Left cardiac atrium (tissue), 4 donors: ENCODE measurements around the gene SND1. TPM values are rescaled to one million over a fixed set of nuclear protein-coding genes. Genes with fewer than 3 reads are reported as not detected.

Experiments
- ATAC-seq, 2 donors: fragments of 200-7000 bp; cut with Tn5 transposase; one replicate each; pipeline ENCODE4 v1.9.1; 2020; ENCODE audit warnings: mild to moderate bottlenecking in 2 of 2, moderate library complexity in 2 of 2
- DNase-seq: peaks from one replicate; pipeline ENCODE4 v3.0.0-alpha.2; 2020
- intact Hi-C, 2 donors: fragments of 100-400 bp; cut with DNase I; formaldehyde crosslinking; loops; one replicate each; pipeline versions ENCODE4 v1.14.1 to v1.15.1; 2022 to 2023
- total RNA-seq, 2 donors: library from RNA; stranded (reverse); fragmentation: NEBNext Ultra II Directional; extraction: Animal tissue kit (Norgen Biotek cat#: 25700); gene quantifications; one replicate each; pipeline ENCODE4 v1.2.1, GENCODE V29; 2021
- donor health status: DM: no; HTN: yes; CAD: no.
- donor health status: DM: no; HTN: yes; CAD: no; lungs with severe emphysema.
- donor health status: DM: yes; HTN: yes; CAD: no.
- donor health status: Dilated cardiomyopathy.

The SND1 gene
- total RNA-seq, 2 donors from 2014 or later: 91.8 to 111 TPM

- DNase-seq (no peak), ATAC-seq (no peak)
- intact Hi-C loops: no loop called here
Measured at GRCh38 chr7:127903892-127904669, 252.1 kb downstream of the SND1 start.

- DNase-seq: no peak
- intact Hi-C loops: no loop called here
- no peak for ATAC-seq
Measured at GRCh38 chr7:127904670-127904985, 252.6 kb downstream of the SND1 start.

DNA sequence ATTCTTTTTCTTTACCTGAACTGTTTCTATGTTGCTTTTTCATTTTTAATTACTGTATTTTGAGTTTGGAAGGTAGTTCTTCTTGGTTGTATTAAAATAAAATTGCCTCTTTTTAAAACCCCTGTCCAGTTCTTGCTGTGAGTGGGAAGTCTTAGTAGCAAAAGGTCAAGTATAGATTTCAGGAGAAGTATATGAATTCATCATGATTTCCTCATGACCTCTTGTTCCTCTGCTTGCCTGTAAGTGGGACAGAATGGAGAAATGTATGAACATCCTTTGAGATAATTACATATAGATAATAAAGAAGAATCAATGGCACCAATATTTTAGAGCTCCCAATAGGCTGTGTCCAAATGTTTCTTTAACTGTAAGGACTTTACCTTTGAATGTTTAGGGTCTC is 253.0 kb downstream of the SND1 start:
- intact Hi-C loops: no loop called here
- no peak for ATAC-seq
- no peak for DNase-seq

- no peak for ATAC-seq
- intact Hi-C loops: no loop called here
- no peak for DNase-seq
Measured at GRCh38 chr7:127905491-127906330, 253.7 kb downstream of the SND1 start.

GRCh38 chr7:127907110-127908040 is 255.4 kb downstream of the SND1 start:
- DNase-seq (no peak), ATAC-seq (no peak)
- intact Hi-C loops: no loop called here

- DNase-seq (no peak), ATAC-seq (no peak)
- intact Hi-C loops: no loop called here
Measured at GRCh38 chr7:127908430-127909258, 256.6 kb downstream of the SND1 start.

- ATAC-seq (no peak), DNase-seq (no peak)
- intact Hi-C loops: no loop called here
Measured at GRCh38 chr7:127909424-127910152, 257.6 kb downstream of the SND1 start.

- intact Hi-C loops: no loop called here
- DNase-seq (no peak), ATAC-seq (no peak)
Measured at GRCh38 chr7:127910670-127911069, 258.7 kb downstream of the SND1 start.

- intact Hi-C loops: no loop called here
- DNase-seq (no peak), ATAC-seq (no peak)
Measured at GRCh38 chr7:127911968-127912511, 260.0 kb downstream of the SND1 start.

DNA sequence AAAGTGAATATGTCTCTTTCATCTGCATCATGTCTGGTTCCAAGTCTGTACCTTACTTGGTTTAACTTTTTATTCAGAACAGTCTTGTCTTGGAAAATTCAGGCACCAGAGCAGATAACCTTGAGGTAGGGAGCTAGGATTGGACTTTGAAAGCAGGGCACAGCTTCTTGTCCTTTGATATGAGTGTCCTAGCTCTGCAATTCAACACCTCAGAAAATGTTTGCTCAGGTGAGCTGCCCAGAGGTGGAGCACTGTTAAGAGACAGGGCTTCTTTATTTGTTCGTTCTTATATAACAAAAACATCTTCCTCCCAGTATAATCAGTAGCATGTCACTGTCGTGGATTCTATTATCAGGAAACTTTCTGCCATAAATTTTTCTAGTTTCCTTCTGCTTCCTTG is 260.9 kb downstream of the SND1 start:
- DNase-seq (no peak), ATAC-seq (no peak)
- intact Hi-C loops: no loop called here

DNA sequence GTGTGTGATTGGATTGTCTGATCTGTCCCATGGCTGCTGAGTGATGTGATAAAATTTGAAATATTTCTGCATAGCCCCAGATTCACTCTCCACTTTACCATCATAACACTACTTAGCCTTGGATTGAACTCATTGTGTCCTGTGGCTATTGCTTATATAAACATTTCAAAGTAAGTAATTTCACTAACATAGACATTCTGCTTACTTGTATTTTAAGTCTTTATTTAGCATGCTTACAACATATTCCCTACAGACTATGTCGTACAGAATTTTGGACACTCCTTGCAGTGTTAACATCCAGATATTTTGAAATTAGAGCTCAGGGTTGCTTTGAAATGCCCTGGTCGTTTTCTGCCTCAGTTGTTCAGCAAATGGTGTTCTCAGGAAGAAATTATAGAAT is 261.7 kb downstream of the SND1 start:
- DNase-seq (no peak), ATAC-seq (no peak)
- intact Hi-C loops: no loop called here

- ATAC-seq: no peak
- intact Hi-C loops: no loop called here
Measured at GRCh38 chr7:127914693-127915092, 262.7 kb downstream of the SND1 start.

DNA sequence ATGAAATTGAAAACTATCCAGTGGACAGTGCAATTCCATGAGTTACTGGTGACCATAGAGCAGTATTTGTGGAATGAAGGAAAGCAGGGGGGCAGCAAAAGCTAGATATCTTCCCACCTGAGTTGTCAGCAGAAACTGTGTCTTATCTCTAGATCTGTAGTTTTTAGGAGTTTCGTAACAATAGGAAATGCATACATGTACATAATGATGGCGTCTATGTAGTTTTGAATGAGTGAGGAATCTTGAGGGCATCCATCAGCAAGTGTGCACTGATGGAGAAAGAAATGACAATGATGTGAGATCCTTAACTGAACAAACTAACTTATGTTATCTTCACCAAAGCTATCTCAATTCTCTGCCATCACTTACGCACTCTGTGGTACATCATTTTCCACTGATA is 264.7 kb downstream of the SND1 start:
- ATAC-seq: no peak
- no peak for DNase-seq
- intact Hi-C loops: no loop called here

More at GRCh38 chr7:127914693-127915092, 262.7 kb downstream of the SND1 start:
- DNase-seq: no peak

- intact Hi-C loops: no loop called here
- ATAC-seq: no peak
- DNase-seq: no peak
Measured at GRCh38 chr7:127918130-127918529, 266.1 kb downstream of the SND1 start.

- ATAC-seq (no peak), DNase-seq (no peak)
- intact Hi-C loops: no loop called here
Measured at GRCh38 chr7:127920787-127921438, 268.9 kb downstream of the SND1 start.

GRCh38 chr7:127922656-127923055 is 270.7 kb downstream of the SND1 start:
- ATAC-seq: no peak
- DNase-seq: no peak
- intact Hi-C loops: no loop called here

DNA sequence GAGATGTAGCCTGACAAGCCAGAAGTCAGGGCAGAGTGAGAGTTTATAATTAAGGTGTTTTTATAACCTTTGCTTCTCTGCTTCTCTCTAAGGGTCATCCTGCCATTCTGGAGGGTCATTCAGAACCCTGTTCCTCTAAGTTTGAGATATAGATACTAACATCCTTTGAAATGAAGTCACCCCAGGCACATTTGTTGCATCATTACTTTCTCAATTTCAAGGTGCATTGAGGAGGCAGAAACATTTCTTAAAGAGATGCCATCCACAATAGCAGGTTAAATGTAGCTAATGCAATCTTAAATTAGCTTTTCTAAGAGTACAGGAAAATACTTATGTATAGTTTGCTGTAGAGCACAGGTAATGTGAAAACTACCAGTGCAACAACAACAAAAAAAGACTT is 272.9 kb downstream of the SND1 start:
- DNase-seq (no peak), ATAC-seq (no peak)
- intact Hi-C loops: no loop called here

DNA sequence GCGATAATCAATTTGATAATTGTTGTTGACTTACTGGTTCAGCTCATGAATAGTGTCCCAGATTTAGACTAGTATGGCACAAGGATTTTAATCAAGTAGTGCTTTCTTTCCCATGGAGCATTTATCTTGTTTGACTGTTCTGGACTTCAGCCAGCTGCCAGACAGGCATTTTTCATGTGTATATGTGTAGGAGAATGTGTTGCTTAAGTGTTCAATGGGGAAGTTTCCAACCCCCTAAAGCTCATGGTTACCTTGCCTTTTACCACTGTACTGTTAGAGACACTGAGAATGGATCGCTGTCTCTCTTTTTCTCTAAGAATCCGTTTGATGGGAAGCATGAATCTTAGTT is 275.3 kb downstream of the SND1 start:
- ATAC-seq (peak in 1 of 2 donors; percentile 56), DNase-seq (no peak)
- intact Hi-C loops: no loop called here
